H1 (cell line): ENCODE data around the gene AMPH. TPM values are rescaled to one million over a fixed set of nuclear protein-coding genes. Genes with fewer than 3 reads are reported as not detected.

Experiments used
- ASH2L ChIP-seq: fragments of 200-600, 300-600 bp; sonication (generic); IDR thresholded peaks from one replicate; pipeline ENCODE4 v1.7.1; 2017; ENCODE audit warnings: low read length
- BCL11A ChIP-seq, 2 experiments: IDR thresholded peaks; one replicate each; pipeline ENCODE4 v1.6.1; 2011; ENCODE audit warnings: low read depth in 2 of 2, low read length in 2 of 2, mild to moderate bottlenecking in 2 of 2
- BRCA1 ChIP-seq: IDR thresholded peaks from 2 replicates; pipeline ENCODE4 v1.6.1; 2012; ENCODE audit warnings: low read depth, low read length, improper control_type of control experiment
- CEBPB ChIP-seq: IDR thresholded peaks from 2 replicates; pipeline ENCODE4 v1.6.1; 2012; ENCODE audit warnings: low read depth, low read length
- E2F6 ChIP-seq: IDR thresholded peaks from 2 replicates; pipeline ENCODE4 v1.6.1; 2012; ENCODE audit warnings: inconsistent platforms
- RNF2 ChIP-seq: fragments of 200-900, 300-1000 bp; sonication (generic); IDR thresholded peaks from 2 replicates; pipeline ENCODE4 v1.7.1; 2016; ENCODE audit warnings: borderline replicate concordance, low read depth, mild to moderate bottlenecking, antibody characterized with exemption, low read length; ENCODE audit not compliant: poor library complexity, severe bottlenecking; ENCODE audit errors: missing control alignments
- RXRA ChIP-seq: IDR thresholded peaks from 2 replicates; pipeline ENCODE4 v1.6.1; 2011; ENCODE audit warnings: low read depth, mild to moderate bottlenecking, low read length, moderate library complexity; ENCODE audit not compliant: insufficient read depth
- YY1 ChIP-seq: IDR thresholded peaks from 2 replicates; pipeline ENCODE4 v1.6.1; 2011; ENCODE audit warnings: low read depth, mild to moderate bottlenecking, low read length
- polyA plus RNA-seq, 7 experiments: library from polyadenylated mRNA; depleted of rRNA in 3 of 7; stranded (reverse) in 5 of 7; unstranded in 2 of 7; fragments of >200 nt in 5 of 7; fragments of 200-250 nt in 2 of 7; gene quantifications; 1 replicate in 5 of 7; 2 replicates in 1 of 7; 4 replicates in 1 of 7; pipeline versions ENCODE4 v1.2.1 to v1.2.3, GENCODE V29; 2011 to 2013; ENCODE audit warnings: missing spikeins in 2 of 7, mixed read lengths in 2 of 7
- total RNA-seq: library from RNA; stranded (reverse); fragmentation: NEBNext Ultra II Directional; extraction: Animal tissue kit (Norgen Biotek cat#: 25700); gene quantifications from 2 replicates; pipeline ENCODE4 v1.2.1, GENCODE V29; 2021

The AMPH gene
- total and polyA plus RNA-seq, 2 of the 8 experiments (the other 6 are each of a cell fraction or from before 2014, with no cell fraction given) = 7.3 to 12.2 TPM

GRCh38 chr7:38391751-38392150 lies 239.4 kb downstream of the AMPH start (continued):
- TF ChIP-seq ASH2L = no peak
- no peak for TF ChIP-seq BRCA1
- no peak for TF ChIP-seq RXRA
- no peak for TF ChIP-seq YY1
- TF ChIP-seq RNF2 = no peak
- no peak for TF ChIP-seq E2F6
- no peak for TF ChIP-seq CEBPB
- no peak for TF ChIP-seq BCL11A (IDR thresholded peaks at IDR 0.05; ENCODE audit: low read depth in 2 of 2, low read length in 2 of 2)
